Heart left ventricle (tissue), 16 donors: ENCODE measurements around the gene TRPV4. TPM values are rescaled to one million over a fixed set of nuclear protein-coding genes. Genes with fewer than 3 reads are reported as not detected.

Source experiments
- ATAC-seq, 4 donors: fragments of 200-7000 bp; cut with Tn5 transposase; one replicate each; pipeline ENCODE4 v1.9.1; 2020 to 2022; ENCODE audit warnings: moderate library complexity in 4 of 4, mild to moderate bottlenecking in 3 of 4, moderate number of reproducible peaks in 1 of 4
- DNase-seq, 5 donors: peaks; one replicate each; pipeline ENCODE4 v3.0.0-alpha.2; 2020
- H3K27ac ChIP-seq, 12 donors: fragments of 200-600 bp; sonication (generic) in 4 of 12; one replicate each; pipeline versions ENCODE4 v1.5.0 to v1.8.0; 2016 to 2022; ENCODE audit warnings: mild to moderate bottlenecking in 2 of 12
- H3K27me3 ChIP-seq, 9 donors: fragments of 200-600 bp; sonication (generic) in 2 of 9; one replicate each; pipeline versions ENCODE4 v1.5.1 to v1.8.0; 2016 to 2022; ENCODE audit warnings: mild to moderate bottlenecking in 3 of 9
- H3K36me3 ChIP-seq, 9 donors: fragments of 200-600 bp; sonication (generic) in 2 of 9; one replicate each; pipeline versions ENCODE4 v1.5.0 to v1.8.0; 2018 to 2022; ENCODE audit warnings: mild to moderate bottlenecking in 2 of 9
- H3K4me1 ChIP-seq, 12 donors: fragments of 200-600 bp; sonication (generic) in 4 of 12; one replicate each; pipeline versions ENCODE4 v1.5.0 to v1.8.0; 2016 to 2022; ENCODE audit warnings: mild to moderate bottlenecking in 3 of 12
- H3K4me3 ChIP-seq, 12 donors: fragments of 200-600 bp; sonication (generic) in 4 of 12; one replicate each; pipeline versions ENCODE4 v1.5.0 to v1.8.0; 2017 to 2022; ENCODE audit warnings: mild to moderate bottlenecking in 9 of 12, moderate library complexity in 4 of 12
- H3K9me3 ChIP-seq, 12 donors: fragments of 200-600 bp; sonication (generic) in 4 of 12; one replicate each; pipeline versions ENCODE4 v1.5.0 to v1.8.0; 2016 to 2022; ENCODE audit warnings: mild to moderate bottlenecking in 1 of 12
- POLR2A ChIP-seq, 2 donors: fragments of 450-650 bp; IDR thresholded peaks; one replicate each; pipeline ENCODE4 v1.6.1; 2017; ENCODE audit warnings: antibody characterized with exemption in 2 of 2, mild to moderate bottlenecking in 2 of 2, moderate library complexity in 2 of 2
- WGBS, 4 donors: extraction: QIAGEN DNeasy Blood & Tissue Kit in 2 of 4; methylation state at CpG; one replicate each; pipeline versions ENCODE4 v1.1.5 to v1.1.7; 2013 to 2018; 5-methylcytosine and 5-hydroxymethylcytosine counted together
- intact Hi-C, 10 donors: fragments of 100-400 bp; cut with DNase I; formaldehyde crosslinking; loops; one replicate each; pipeline versions ENCODE4 v1.11.1 to v1.14.2; 2022
- polyA plus RNA-seq, 2 donors: library from polyadenylated mRNA; stranded (reverse); fragments of 200-250 nt; gene quantifications; one replicate each; pipeline ENCODE4 v1.2.3, GENCODE V29; 2013
- total RNA-seq, 9 donors: library from RNA; depleted of rRNA in 2 of 9; stranded (reverse); fragments of >200 nt in 2 of 9; fragmentation: NEBNext Ultra II Directional in 3 of 9; extraction: Animal tissue kit (Norgen Biotek cat#: 25700) in 3 of 9; gene quantifications; one replicate each; pipeline versions ENCODE4 v1.1.0 to v1.2.4, GENCODE V29; 2016 to 2023
- TF ChIP-seq, protein P1 (sequence below), 12 donors: fragments of 200-600 bp; sonication (generic) in 4 of 12; IDR thresholded peaks; one replicate each; pipeline versions ENCODE4 v1.5.0 to v1.8.0; 2018 to 2022; ENCODE audit warnings: antibody characterized with exemption in 12 of 12, mild to moderate bottlenecking in 5 of 12
- donor health status: ischemic (EF 13 %, LVEDD 7.1; RV severe dilation, severe dysfunction).
- donor health status: healthy with polysubstance abuse.
- donor health status: DM: no; HTN: yes; CAD: no.
- donor health status: DM: no; HTN: no; CAD: no.
- donor health status: ischemic (EF 25% LVEDD 6.9; RV normal size, moderate dysfunction).
- donor health status: ischemic (EF 25% LVEDD 5.7; RV mildly dilated, moderate dysfunction).
- donor health status: healthy.
- donor health status: DM: yes; HTN: yes; CAD: no.
- donor health status: ischemic (EF 35%, LVEDD 5.7; RV mildly dilated, moderate dysfunction).
- donor health status: nonischemic (EF 11% LVEDD 7.7; RV severe dilation, severe dysfunction).
- donor health status: DM: yes; HTN: yes; CAD: no.
- donor health status: PGD.
- donor health status: ischemic (EF 29% LVEDD 5.4; RV normal size, mild dysfunction).
- donor health status: nonischemic (EF 23%, LVEDD 6.1; RV moderate dilation, normal function).

TRPV4 gene
- total and polyA plus RNA-seq, 11 donors = 0.17 to 3.9 (median 0.30) TPM; not detected in 1

DNA sequence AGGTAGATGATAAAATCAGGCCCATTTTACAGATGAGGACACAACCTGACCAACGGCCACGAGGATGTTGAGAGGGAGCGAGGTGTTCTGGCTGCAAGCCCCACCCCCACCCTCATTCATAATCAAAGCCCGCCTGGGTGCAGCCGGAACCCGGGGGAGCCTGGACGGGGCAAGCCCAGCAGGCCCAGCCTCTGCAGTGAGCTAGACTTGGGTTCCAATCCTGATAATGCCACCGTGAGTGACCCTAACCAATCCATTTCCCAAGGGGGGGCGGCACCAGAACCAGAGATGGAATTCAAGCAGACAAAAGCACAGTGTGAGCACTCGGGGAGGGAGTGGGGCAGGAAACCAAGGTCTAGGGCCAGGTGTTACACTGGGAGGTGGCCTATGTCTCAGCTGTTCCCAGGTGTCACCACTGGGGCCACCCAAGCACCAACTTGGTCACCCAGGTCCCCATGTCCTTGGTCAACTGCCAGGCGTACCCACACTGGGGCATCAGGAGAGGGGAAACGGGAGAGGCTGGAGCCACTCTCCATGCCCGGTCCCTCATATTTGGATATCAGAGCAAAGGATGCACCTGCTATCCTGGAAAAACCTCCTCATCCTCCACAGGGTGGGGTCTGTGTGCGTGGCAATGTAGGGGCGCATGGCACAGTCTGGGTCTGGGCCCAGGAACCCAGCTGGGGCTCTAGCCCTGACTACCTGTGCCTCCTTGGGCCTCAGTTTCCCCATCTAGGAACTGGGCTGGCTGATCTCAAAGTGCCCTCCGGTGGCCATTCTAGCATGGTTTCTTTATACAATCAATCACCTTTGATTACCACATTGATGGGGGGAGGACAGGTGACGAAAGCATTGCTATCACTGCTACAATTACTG lies 61.2 kb downstream of the TRPV4 start:
- no peak for ATAC-seq
- no peak overlapping the region for H3K27ac ChIP-seq
- no peaks in the 10 kb centered on the region for H3K9me3 ChIP-seq
- no peak for DNase-seq
- peaks cover 0 to 9% (median 0%) of the 10 kb centered on the region in 9 donors for H3K36me3 ChIP-seq
- intact Hi-C loops = loop anchor here in 6 of 10 donors (2.0 to 10.0 kb wide), 6 partner anchors 55 to 347 kb away; partner anchors contain the start of gene FAM222A (in 1 of the 6)
- 84 to 93% (median 86%) methylated on average over 16 to 17 of the region's 17 CpGs for WGBS, 4 donors
- TF ChIP-seq, protein P1, sequence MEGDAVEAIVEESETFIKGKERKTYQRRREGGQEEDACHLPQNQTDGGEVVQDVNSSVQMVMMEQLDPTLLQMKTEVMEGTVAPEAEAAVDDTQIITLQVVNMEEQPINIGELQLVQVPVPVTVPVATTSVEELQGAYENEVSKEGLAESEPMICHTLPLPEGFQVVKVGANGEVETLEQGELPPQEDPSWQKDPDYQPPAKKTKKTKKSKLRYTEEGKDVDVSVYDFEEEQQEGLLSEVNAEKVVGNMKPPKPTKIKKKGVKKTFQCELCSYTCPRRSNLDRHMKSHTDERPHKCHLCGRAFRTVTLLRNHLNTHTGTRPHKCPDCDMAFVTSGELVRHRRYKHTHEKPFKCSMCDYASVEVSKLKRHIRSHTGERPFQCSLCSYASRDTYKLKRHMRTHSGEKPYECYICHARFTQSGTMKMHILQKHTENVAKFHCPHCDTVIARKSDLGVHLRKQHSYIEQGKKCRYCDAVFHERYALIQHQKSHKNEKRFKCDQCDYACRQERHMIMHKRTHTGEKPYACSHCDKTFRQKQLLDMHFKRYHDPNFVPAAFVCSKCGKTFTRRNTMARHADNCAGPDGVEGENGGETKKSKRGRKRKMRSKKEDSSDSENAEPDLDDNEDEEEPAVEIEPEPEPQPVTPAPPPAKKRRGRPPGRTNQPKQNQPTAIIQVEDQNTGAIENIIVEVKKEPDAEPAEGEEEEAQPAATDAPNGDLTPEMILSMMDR (IDR thresholded peaks at IDR 0.05) = no peak
- no peak for TF ChIP-seq POLR2A (IDR thresholded peaks at IDR 0.05)
- peaks cover 0 to 16% (median 0%) of the 10 kb centered on the region in 12 donors for H3K4me1 ChIP-seq
- no peak overlapping the region for H3K4me3 ChIP-seq
- H3K27me3 ChIP-seq = peaks cover 0 to 2% (median 0%) of the 10 kb centered on the region in 9 donors

DNA sequence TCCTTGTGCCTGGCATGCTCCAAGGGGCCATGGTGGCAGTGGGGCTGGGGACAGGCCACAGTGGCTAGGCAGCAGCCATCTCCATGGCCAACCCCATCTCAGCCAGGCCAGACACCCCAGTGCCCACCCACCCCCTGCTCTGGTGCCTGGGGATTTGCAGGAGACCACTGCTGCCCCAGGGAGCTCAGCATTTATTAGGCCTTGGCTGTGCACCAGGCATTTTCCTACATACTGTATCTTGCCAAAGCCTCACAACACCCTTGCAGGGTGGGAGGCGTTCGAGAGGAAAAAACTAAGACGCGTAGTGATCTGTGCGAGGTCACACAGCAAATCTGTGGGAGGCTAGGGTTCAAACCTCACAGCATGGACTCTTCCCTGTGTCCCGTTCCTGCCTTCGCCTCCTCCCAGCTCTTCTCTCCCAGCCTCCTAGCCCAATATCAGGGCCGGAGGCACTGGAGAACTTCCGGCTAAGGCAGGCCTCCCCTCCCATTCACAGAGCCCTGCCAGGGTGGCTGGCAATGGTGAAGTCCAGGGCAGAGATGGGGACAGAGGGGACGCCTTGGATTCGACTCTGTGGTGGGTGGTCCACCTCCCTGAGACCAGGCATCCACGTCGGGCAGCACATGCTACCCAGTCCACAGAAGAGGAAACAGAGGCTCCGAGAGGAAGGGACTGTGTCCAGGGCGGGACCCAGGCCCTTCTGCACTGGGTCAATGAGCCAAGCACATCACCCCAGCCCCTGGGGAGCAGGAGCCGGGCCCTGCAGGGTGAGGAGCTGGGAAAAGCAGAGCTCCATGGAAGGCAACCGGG lies 62.1 kb downstream of the TRPV4 start:
- ATAC-seq (no peak), DNase-seq (no peak)
- TF ChIP-seq, protein P1 (IDR thresholded peaks at IDR 0.05) = no peak
- TF ChIP-seq POLR2A (IDR thresholded peaks at IDR 0.05) = no peak
- Histone ChIP-seq H3K27ac (no peak overlapping the region), H3K9me3 (no peaks in the 10 kb centered on the region), H3K36me3 (peaks cover 0 to 9% (median 0%) of the 10 kb centered on the region in 9 donors), H3K4me3 (no peak overlapping the region), H3K27me3 (peaks cover 0 to 2% (median 0%) of the 10 kb centered on the region in 9 donors), H3K4me1 (peaks cover 0 to 10% (median 0%) of the 10 kb centered on the region in 12 donors)
- 82 to 87% (median 87%) methylated on average over 17 of the region's 17 CpGs for WGBS, 4 donors
- intact Hi-C loops = loop anchor here in 6 of 10 donors (2.0 to 10.0 kb wide), 6 partner anchors 54 to 346 kb away; partner anchors contain the start of gene FAM222A (in 1 of the 6)

DNA sequence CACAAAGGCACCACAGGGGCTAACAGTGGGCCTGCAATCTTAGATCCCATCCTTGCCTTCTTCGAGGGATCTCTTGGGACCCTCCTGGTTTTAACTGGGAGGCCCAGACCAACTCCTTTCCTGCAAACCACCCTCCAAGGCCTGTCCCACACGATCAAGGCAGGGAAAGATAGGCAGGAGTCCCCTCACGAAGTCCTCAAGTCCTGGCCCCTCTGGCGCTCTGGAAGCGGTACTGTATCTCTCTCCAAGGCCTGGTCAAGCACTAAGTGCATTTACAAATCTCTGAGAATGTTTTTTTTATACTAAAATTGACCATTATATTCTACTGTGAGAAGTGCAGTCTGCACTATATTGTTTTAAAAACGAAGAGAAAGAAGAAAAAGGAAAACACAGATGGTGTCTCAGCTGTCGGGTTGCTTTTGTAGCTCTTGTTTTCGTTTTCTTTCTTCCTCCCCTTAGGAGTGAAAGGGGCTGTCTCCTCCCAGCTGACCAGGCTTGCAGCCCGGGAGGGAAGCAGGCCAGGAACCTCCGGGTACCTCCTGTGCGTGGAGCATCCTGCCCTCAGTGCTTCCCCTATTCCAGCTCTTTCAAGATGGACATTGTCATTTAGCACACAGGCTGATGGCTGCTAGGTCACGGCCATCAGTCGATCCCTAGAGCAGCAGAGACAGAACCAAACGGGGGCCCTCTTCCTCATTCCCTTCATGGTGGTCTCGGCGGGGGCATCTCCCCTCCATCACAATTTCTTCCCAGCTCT lies 62.9 kb downstream of the TRPV4 start:
- intact Hi-C loops = loop anchor here in 6 of 10 donors (2.0 to 10.0 kb wide), 6 partner anchors 53 to 345 kb away; partner anchors contain the start of gene FAM222A (in 1 of the 6)
- ATAC-seq (no peak), DNase-seq (no peak)
- WGBS, 4 donors = 69 to 77% (median 75%) methylated on average over 16 of the region's 16 CpGs
- H3K9me3 ChIP-seq = no peaks in the 10 kb centered on the region
- peaks cover 0 to 2% (median 0%) of the 10 kb centered on the region in 9 donors for H3K27me3 ChIP-seq
- no peak overlapping the region for H3K27ac ChIP-seq
- peaks cover 0 to 9% (median 0%) of the 10 kb centered on the region in 9 donors for H3K36me3 ChIP-seq
- H3K4me3 ChIP-seq = no peak overlapping the region
- no peak for TF ChIP-seq POLR2A (IDR thresholded peaks at IDR 0.05)
- TF ChIP-seq, protein P1 (IDR thresholded peaks at IDR 0.05) = no peak
- H3K4me1 ChIP-seq = peaks cover 0 to 10% (median 0%) of the 10 kb centered on the region in 12 donors
